Neural progenitor cell (in vitro differentiated cells): ENCODE results near the gene MOB1A. TPM values are rescaled to one million over a fixed set of nuclear protein-coding genes. Genes with fewer than 3 reads are reported as not detected.
"Not testable (repeated sequence)": the region's sequence is repeated elsewhere in the genome, so short reads cannot be mapped to it uniquely, and the experiment has no call there.

Source experiments
- DNase-seq: peaks from one replicate; pipeline ENCODE4 v3.0.0-alpha.2; 2016; ENCODE audit warnings: low spot score
- H2AFZ ChIP-seq: fragments of 200-600 bp; sonication (generic); replicated peaks from 2 replicates; pipeline ENCODE4 v1.6.1; 2016; ENCODE audit warnings: antibody characterized with exemption
- H3F3A ChIP-seq: fragments of 200-600 bp; sonication (generic); 2 replicates; pipeline ENCODE4 v1.6.1; 2016; ENCODE audit warnings: antibody characterized with exemption, low read depth
- H3K27ac ChIP-seq: fragments of 200-600 bp; sonication (generic); 2 replicates; pipeline ENCODE4 v1.5.1; 2016; ENCODE audit warnings: mild to moderate bottlenecking
- H3K27me3 ChIP-seq: fragments of 200-600 bp; sonication (generic); 2 replicates; pipeline ENCODE4 v1.6.1; 2016; ENCODE audit warnings: mild to moderate bottlenecking, moderate library complexity
- H3K36me3 ChIP-seq: fragments of 200-600 bp; sonication (generic); 2 replicates; pipeline ENCODE4 v1.5.1; 2016
- H3K4me1 ChIP-seq: fragments of 200-600 bp; sonication (generic); 2 replicates; pipeline ENCODE4 v1.6.1; 2016; ENCODE audit warnings: mixed run types
- H3K4me2 ChIP-seq: fragments of 200-600 bp; sonication (generic); 2 replicates; pipeline ENCODE4 v1.6.1; 2016
- H3K4me3 ChIP-seq: fragments of 200-600 bp; sonication (generic); 2 replicates; pipeline ENCODE4 v1.5.1; 2016
- H3K79me2 ChIP-seq: fragments of 200-600 bp; sonication (generic); 2 replicates; pipeline ENCODE4 v1.6.1; 2016; ENCODE audit warnings: low read depth
- H3K9ac ChIP-seq: fragments of 200-600 bp; sonication (generic); 2 replicates; pipeline ENCODE4 v1.6.1; 2016
- H3K9me3 ChIP-seq: fragments of 200-600 bp; sonication (generic); 2 replicates; pipeline ENCODE4 v1.5.1; 2016; ENCODE audit warnings: low read depth
- H4K20me1 ChIP-seq: fragments of 200-600 bp; sonication (generic); 2 replicates; pipeline ENCODE4 v1.6.1; 2016; ENCODE audit warnings: low read depth
- H3K27ac Mint-ChIP-seq: 3 replicates; pipeline ENCODE4 v1.8.0; 2021; ENCODE audit warnings: mixed read lengths
- H3K27me3 Mint-ChIP-seq: 2 replicates; pipeline ENCODE4 v1.8.0; 2022; ENCODE audit warnings: low read depth, mild to moderate bottlenecking, inconsistent platforms, moderate library complexity, mixed read lengths; ENCODE audit not compliant: insufficient read depth
- H3K36me3 Mint-ChIP-seq: 3 replicates; pipeline ENCODE4 v1.8.0; 2021; ENCODE audit warnings: mixed read lengths
- H3K4me1 Mint-ChIP-seq: 3 replicates; pipeline ENCODE4 v1.8.0; 2021; ENCODE audit warnings: mixed read lengths
- H3K4me3 Mint-ChIP-seq: 3 replicates; pipeline ENCODE4 v1.8.0; 2021; ENCODE audit warnings: mild to moderate bottlenecking, moderate library complexity, mixed read lengths
- H3K9me3 Mint-ChIP-seq: 3 replicates; pipeline ENCODE4 v1.8.0; 2020; ENCODE audit warnings: mixed read lengths
- EZH2 ChIP-seq: fragments of 200-600 bp; sonication (generic); IDR thresholded peaks from 2 replicates; pipeline ENCODE4 v1.6.1; 2017; ENCODE audit warnings: antibody characterized with exemption, mild to moderate bottlenecking, moderate library complexity
- EZH2phosphoT487 ChIP-seq: fragments of 200-600 bp; sonication (generic); IDR thresholded peaks from 2 replicates; pipeline ENCODE4 v1.6.1; 2017; ENCODE audit warnings: antibody characterized with exemption
- total RNA-seq: library from RNA; depleted of rRNA; stranded (reverse); fragments of >200 nt; gene quantifications from 2 replicates; pipeline ENCODE4 v1.2.3, GENCODE V29; 2015; ENCODE audit warnings: low replicate concordance
- TF ChIP-seq, protein P1 (sequence below): fragments of 200-600 bp; sonication (generic); IDR thresholded peaks from 2 replicates; pipeline ENCODE4 v1.5.1; 2017; ENCODE audit warnings: antibody characterized with exemption, mild to moderate bottlenecking

MOB1A gene
- total RNA-seq, 1 donor from 2014 or later, result 163 TPM

DNA sequence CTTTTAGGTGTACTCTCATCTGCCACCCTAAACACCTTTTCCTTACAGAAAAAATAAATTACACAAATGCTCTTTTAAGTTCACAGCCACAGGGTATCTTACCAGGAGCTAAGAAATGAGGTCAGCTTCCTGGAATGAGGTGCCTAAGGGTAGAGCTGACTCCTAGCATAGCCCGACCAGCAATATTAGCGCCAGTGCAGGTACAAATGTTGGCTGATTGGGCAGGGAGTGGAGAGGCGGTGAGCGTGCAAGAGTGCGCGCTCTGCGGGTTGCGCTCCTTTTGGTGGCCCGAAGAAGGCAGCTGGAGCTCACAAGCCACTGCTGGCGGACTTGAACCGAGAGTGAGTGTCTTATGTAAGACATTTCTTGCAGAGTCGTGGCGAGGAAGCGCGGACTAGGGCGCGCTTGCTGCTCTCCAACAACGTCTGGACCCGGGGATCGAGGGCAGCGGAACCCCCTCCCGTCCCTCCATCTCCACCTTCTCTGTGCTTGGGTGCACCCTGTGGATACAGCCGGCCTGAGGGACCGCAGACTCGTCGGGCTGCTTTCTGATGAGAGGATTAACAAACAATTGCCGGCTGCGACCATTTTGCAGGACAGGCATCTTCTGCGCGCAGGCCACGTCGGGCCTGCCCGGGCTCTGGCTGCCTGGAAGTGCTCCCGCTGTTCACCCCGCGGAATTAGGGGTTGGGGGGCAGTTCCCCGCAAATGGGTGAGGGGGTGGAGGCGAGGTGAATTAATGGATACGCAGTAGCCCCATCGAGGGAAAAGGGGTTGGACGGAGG lies 48.3 kb downstream of the MOB1A start:
- no peak overlapping the region for H3K27ac Mint-ChIP-seq
- TF ChIP-seq EZH2phosphoT487, result no peak
- TF ChIP-seq EZH2, result no peak
- TF ChIP-seq, protein P1, sequence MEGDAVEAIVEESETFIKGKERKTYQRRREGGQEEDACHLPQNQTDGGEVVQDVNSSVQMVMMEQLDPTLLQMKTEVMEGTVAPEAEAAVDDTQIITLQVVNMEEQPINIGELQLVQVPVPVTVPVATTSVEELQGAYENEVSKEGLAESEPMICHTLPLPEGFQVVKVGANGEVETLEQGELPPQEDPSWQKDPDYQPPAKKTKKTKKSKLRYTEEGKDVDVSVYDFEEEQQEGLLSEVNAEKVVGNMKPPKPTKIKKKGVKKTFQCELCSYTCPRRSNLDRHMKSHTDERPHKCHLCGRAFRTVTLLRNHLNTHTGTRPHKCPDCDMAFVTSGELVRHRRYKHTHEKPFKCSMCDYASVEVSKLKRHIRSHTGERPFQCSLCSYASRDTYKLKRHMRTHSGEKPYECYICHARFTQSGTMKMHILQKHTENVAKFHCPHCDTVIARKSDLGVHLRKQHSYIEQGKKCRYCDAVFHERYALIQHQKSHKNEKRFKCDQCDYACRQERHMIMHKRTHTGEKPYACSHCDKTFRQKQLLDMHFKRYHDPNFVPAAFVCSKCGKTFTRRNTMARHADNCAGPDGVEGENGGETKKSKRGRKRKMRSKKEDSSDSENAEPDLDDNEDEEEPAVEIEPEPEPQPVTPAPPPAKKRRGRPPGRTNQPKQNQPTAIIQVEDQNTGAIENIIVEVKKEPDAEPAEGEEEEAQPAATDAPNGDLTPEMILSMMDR, result no peak
- no peak overlapping the region for H3K4me3 ChIP-seq

DNA sequence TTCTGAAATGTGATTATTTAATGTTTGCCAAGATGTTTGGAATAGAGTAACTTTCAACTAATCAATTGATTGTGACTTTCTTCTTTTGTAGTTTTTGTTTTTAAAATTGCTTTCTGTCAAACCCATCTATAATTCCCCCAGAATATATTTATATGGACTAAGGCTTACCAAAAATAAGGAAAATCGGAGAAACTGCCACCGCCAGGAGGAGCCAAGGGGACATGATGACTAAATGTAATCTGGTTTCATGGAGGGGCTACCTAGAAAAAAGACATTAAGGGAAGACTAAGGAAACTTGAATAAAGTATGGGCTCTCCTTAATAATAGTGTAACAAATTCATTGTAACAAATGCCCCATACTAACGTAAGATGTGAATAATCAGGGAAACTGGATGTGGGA lies 50.5 kb downstream of the MOB1A start:
- H2AFZ ChIP-seq, result no peak overlapping the region
- H3K27me3 ChIP-seq, result no peaks in the 10 kb centered on the region
- DNase-seq, result no peak
- H3K9me3 ChIP-seq, result no peaks in the 10 kb centered on the region
- H3F3A ChIP-seq, result no peaks in the 10 kb centered on the region
- no peak overlapping the region for H3K27ac ChIP-seq
- Mint-ChIP-seq H3K27me3 (peaks cover 4% of the 10 kb centered on the region), H3K4me3 (no peak overlapping the region), H3K9me3 (peaks cover 2% of the 10 kb centered on the region), H3K36me3 (peaks cover 2% of the 10 kb centered on the region), H3K4me1 (no peaks in the 10 kb centered on the region), H3K27ac (no peak overlapping the region)
- no peaks in the 10 kb centered on the region for H3K4me1 ChIP-seq
- H3K4me2 ChIP-seq, result no peak overlapping the region
- TF ChIP-seq, protein P1, result peak; percentile 48
- TF ChIP-seq EZH2, result no peak
- no peak overlapping the region for H3K9ac ChIP-seq
- no peak overlapping the region for H3K4me3 ChIP-seq
- H3K79me2 ChIP-seq, result no peaks in the 10 kb centered on the region
- no peaks in the 10 kb centered on the region for H4K20me1 ChIP-seq
- H3K36me3 ChIP-seq, result no peaks in the 10 kb centered on the region

More for the DNA sequence above, 48.3 kb downstream of the MOB1A start:
- Mint-ChIP-seq H3K9me3 (no peaks in the 10 kb centered on the region), H3K36me3 (peaks cover 9% of the 10 kb centered on the region), H3K4me3 (no peak overlapping the region), H3K4me1 (no peaks in the 10 kb centered on the region), H3K27me3 (peaks cover 4% of the 10 kb centered on the region)
- no peaks in the 10 kb centered on the region for H3K9me3 ChIP-seq
- H3K4me1 ChIP-seq, result no peaks in the 10 kb centered on the region
- H3K79me2 ChIP-seq, result no peaks in the 10 kb centered on the region
- no peak overlapping the region for H2AFZ ChIP-seq
- no peak overlapping the region for H3K4me2 ChIP-seq
- no peaks in the 10 kb centered on the region for H3K27me3 ChIP-seq
- H3K36me3 ChIP-seq, result no peaks in the 10 kb centered on the region
- no peak overlapping the region for H3K9ac ChIP-seq
- H3F3A ChIP-seq, result no peaks in the 10 kb centered on the region
- no peaks in the 10 kb centered on the region for H4K20me1 ChIP-seq
- no peak overlapping the region for H3K27ac ChIP-seq
- no peak for DNase-seq

DNA sequence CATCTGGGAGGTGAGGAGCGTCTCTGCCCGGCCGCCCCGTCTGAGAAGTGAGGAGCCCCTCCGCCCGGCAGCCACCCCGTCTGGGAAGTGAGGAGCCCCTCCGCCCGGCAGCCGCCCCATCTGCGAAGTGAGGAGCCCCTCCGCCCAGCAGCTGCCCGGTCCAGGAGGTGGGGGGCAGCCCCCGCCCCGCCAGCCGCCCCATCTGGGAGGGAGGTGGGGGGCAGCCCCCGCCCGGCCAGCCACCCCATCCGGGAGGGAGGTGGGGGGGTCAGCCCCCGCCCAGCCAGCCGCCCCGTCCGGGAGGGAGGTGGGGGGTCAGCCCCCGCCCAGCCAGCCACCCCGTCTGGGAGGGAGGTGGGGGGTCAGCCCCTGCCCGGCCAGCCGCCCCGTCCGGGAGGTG lies 54.7 kb downstream of the MOB1A start:
- H3K79me2 ChIP-seq, H3K36me3 Mint-ChIP-seq, H3K9me3 ChIP-seq, H3K27me3 ChIP-seq, H3K4me2 ChIP-seq, H3K27ac ChIP-seq, H3K27ac Mint-ChIP-seq, H3K9ac ChIP-seq, H3F3A ChIP-seq, H3K27me3 Mint-ChIP-seq, H3K4me1 Mint-ChIP-seq, H3K4me3 Mint-ChIP-seq, H3K36me3 ChIP-seq, H4K20me1 ChIP-seq, H2AFZ ChIP-seq, H3K4me1 ChIP-seq, DNase-seq, H3K4me3 ChIP-seq: not testable (repeated sequence)
- H3K9me3 Mint-ChIP-seq, result peaks cover 13% of the 10 kb centered on the region

DNA sequence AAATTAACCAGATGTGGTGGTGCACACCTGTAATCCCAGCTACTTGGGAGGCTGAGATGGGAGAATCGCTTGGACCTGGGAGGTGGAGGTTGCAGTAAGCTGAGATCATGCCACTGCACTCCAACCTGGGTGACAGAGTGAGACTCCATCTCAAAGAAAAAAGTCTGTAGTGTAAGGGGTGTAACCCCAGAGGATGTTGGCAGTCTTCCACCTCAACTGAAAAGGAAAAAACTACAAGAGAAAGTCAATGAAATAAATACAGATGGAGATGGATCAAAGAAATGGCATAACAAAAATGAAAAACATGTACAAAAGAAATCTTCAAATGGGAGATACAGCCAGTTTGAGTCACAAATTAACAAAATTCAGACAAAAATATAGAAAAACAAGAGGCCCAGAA lies 56.8 kb downstream of the MOB1A start:
- H3K4me3 ChIP-seq, H3K27ac ChIP-seq, H3K9ac ChIP-seq, H3K4me3 Mint-ChIP-seq, H3K4me1 Mint-ChIP-seq, H3K36me3 ChIP-seq, H3K9me3 ChIP-seq, H3K4me1 ChIP-seq, H3K27ac Mint-ChIP-seq, DNase-seq, H3K4me2 ChIP-seq, H3K36me3 Mint-ChIP-seq, H3F3A ChIP-seq, H3K27me3 ChIP-seq, H3K27me3 Mint-ChIP-seq, H3K79me2 ChIP-seq, H2AFZ ChIP-seq, H4K20me1 ChIP-seq: not testable (repeated sequence)
- H3K9me3 Mint-ChIP-seq, result peaks cover 13% of the 10 kb centered on the region
